Trophoblast cell (in vitro differentiated cells and primary cell): ENCODE measurements around the gene TTC12.

Experiments
- DNase-seq, 2 donors: peaks; one replicate each; pipeline ENCODE4 v3.0.0-alpha.2; 2016
- H2AFZ ChIP-seq: 2 replicates; pipeline ENCODE4 v1.6.1; 2013; ENCODE audit warnings: low read length, moderate library complexity, mild to moderate bottlenecking; ENCODE audit not compliant: insufficient read depth, poor library complexity
- H2AK5ac ChIP-seq: 2 replicates; pipeline ENCODE4 v1.6.1; 2013; ENCODE audit warnings: mild to moderate bottlenecking, low read length
- H2BK120ac ChIP-seq: 2 replicates; pipeline ENCODE4 v1.6.1; 2013; ENCODE audit warnings: low read length, mild to moderate bottlenecking, moderate library complexity; ENCODE audit not compliant: insufficient read depth, poor library complexity
- H2BK12ac ChIP-seq: 2 replicates; pipeline ENCODE4 v1.6.1; 2013; ENCODE audit warnings: mild to moderate bottlenecking, low read length, moderate library complexity
- H2BK5ac ChIP-seq: 2 replicates; pipeline ENCODE4 v1.6.1; 2013; ENCODE audit warnings: low read length, low read depth, moderate library complexity, mild to moderate bottlenecking; ENCODE audit not compliant: poor library complexity
- H3K14ac ChIP-seq: 2 replicates; pipeline ENCODE4 v1.6.1; 2013; ENCODE audit warnings: mild to moderate bottlenecking, low read length
- H3K18ac ChIP-seq: 2 replicates; pipeline ENCODE4 v1.6.1; 2013; ENCODE audit warnings: mild to moderate bottlenecking, low read length
- H3K23ac ChIP-seq: 2 replicates; pipeline ENCODE4 v1.6.1; 2013; ENCODE audit warnings: low read length
- H3K27ac ChIP-seq: 2 replicates; pipeline ENCODE4 v1.5.1; 2013; ENCODE audit warnings: low read depth, mild to moderate bottlenecking, inconsistent platforms, low read length, moderate library complexity
- H3K27me3 ChIP-seq: 2 replicates; pipeline ENCODE4 v1.6.1; 2013; ENCODE audit warnings: inconsistent platforms, mild to moderate bottlenecking, low read length, moderate library complexity; ENCODE audit not compliant: insufficient read depth
- H3K36me3 ChIP-seq, 2 experiments: 1 replicate in 1 of 2; 2 replicates in 1 of 2; pipeline ENCODE4 v1.6.1; 2013; ENCODE audit warnings: low read length in 2 of 2, mild to moderate bottlenecking in 2 of 2, moderate library complexity in 1 of 2; ENCODE audit not compliant: insufficient read depth in 2 of 2, control insufficient read depth in 1 of 2
- H3K4ac ChIP-seq: 2 replicates; pipeline ENCODE4 v1.6.1; 2013; ENCODE audit warnings: low read depth, mild to moderate bottlenecking, low read length, moderate library complexity
- H3K4me1 ChIP-seq, 2 experiments: 1 replicate in 1 of 2; 2 replicates in 1 of 2; pipeline ENCODE4 v1.6.1; 2013; ENCODE audit warnings: low read length in 2 of 2, mild to moderate bottlenecking in 2 of 2, moderate library complexity in 1 of 2; ENCODE audit not compliant: insufficient read depth in 2 of 2, control insufficient read depth in 1 of 2
- H3K4me2 ChIP-seq: 2 replicates; pipeline ENCODE4 v1.6.1; 2013; ENCODE audit warnings: inconsistent platforms, mild to moderate bottlenecking, low read length, moderate library complexity
- H3K4me3 ChIP-seq: 2 replicates; pipeline ENCODE4 v1.5.1; 2013; ENCODE audit warnings: mild to moderate bottlenecking, low read depth, low read length, inconsistent platforms
- H3K79me1 ChIP-seq: one replicate; pipeline ENCODE4 v1.6.1; 2013; ENCODE audit warnings: low read length
- H3K79me2 ChIP-seq: 2 replicates; pipeline ENCODE4 v1.6.1; 2013; ENCODE audit warnings: low read length, mild to moderate bottlenecking; ENCODE audit not compliant: control insufficient read depth, insufficient read depth, poor library complexity
- H3K9ac ChIP-seq: 2 replicates; pipeline ENCODE4 v1.6.1; 2013; ENCODE audit warnings: mild to moderate bottlenecking, low read length
- H3K9me3 ChIP-seq: 2 replicates; pipeline ENCODE4 v1.6.1; 2013; ENCODE audit warnings: low read depth, mild to moderate bottlenecking, control low read depth, inconsistent platforms, low read length; ENCODE audit not compliant: insufficient read depth
- H4K12ac ChIP-seq: 2 replicates; pipeline ENCODE4 v1.6.1; 2013; ENCODE audit warnings: low read depth, mild to moderate bottlenecking, low read length, moderate library complexity
- H4K8ac ChIP-seq: 2 replicates; pipeline ENCODE4 v1.6.1; 2013; ENCODE audit warnings: low read depth, mild to moderate bottlenecking, low read length, moderate library complexity
- H4K91ac ChIP-seq: one replicate; pipeline ENCODE4 v1.6.1; 2013; ENCODE audit warnings: low read depth, mild to moderate bottlenecking, low read length, moderate library complexity
- WGBS: extraction: QIAGEN DNeasy Blood & Tissue Kit; methylation state at CpG from one replicate; pipeline ENCODE4 v1.1.7; 2013; ENCODE audit warnings: missing lambda C conversion rate; ENCODE audit not compliant: insufficient read length, insufficient coverage; ENCODE audit errors: extremely low coverage; 5-methylcytosine and 5-hydroxymethylcytosine counted together

The TTC12 gene

GRCh38 chr11:113389272-113389671, 74.9 kb downstream of the TTC12 start:
- H2BK120ac ChIP-seq, result no peak overlapping the region
- H3K36me3 ChIP-seq, result no peaks in the 10 kb centered on the region
- no peak overlapping the region for H2AK5ac ChIP-seq
- H3K4ac ChIP-seq, result no peak overlapping the region
- H3K27me3 ChIP-seq, result no peaks in the 10 kb centered on the region
- H4K8ac ChIP-seq, result no peak overlapping the region
- H3K4me2 ChIP-seq, result no peak overlapping the region
- H2AFZ ChIP-seq, result no peak overlapping the region
- peaks cover 25 to 29% of the 10 kb centered on the region in 2 experiments for H3K4me1 ChIP-seq
- H3K4me3 ChIP-seq, result no peak overlapping the region
- peaks cover 4% of the 10 kb centered on the region for H3K79me2 ChIP-seq
- no peak overlapping the region for H2BK12ac ChIP-seq
- H3K9ac ChIP-seq, result no peak overlapping the region
- no peaks in the 10 kb centered on the region for H3K9me3 ChIP-seq
- no peak overlapping the region for H3K14ac ChIP-seq
- no peak overlapping the region for H3K23ac ChIP-seq
- WGBS, result no CpG with 5 or more reads among the region's 3 CpGs
- no peak overlapping the region for H3K18ac ChIP-seq
- H4K12ac ChIP-seq, result no peak overlapping the region
- H2BK5ac ChIP-seq, result no peak overlapping the region
- peaks cover 21% of the 10 kb centered on the region for H3K79me1 ChIP-seq
- H4K91ac ChIP-seq, result no peak overlapping the region
- no peak for DNase-seq
- H3K27ac ChIP-seq, result no peak overlapping the region

DNA sequence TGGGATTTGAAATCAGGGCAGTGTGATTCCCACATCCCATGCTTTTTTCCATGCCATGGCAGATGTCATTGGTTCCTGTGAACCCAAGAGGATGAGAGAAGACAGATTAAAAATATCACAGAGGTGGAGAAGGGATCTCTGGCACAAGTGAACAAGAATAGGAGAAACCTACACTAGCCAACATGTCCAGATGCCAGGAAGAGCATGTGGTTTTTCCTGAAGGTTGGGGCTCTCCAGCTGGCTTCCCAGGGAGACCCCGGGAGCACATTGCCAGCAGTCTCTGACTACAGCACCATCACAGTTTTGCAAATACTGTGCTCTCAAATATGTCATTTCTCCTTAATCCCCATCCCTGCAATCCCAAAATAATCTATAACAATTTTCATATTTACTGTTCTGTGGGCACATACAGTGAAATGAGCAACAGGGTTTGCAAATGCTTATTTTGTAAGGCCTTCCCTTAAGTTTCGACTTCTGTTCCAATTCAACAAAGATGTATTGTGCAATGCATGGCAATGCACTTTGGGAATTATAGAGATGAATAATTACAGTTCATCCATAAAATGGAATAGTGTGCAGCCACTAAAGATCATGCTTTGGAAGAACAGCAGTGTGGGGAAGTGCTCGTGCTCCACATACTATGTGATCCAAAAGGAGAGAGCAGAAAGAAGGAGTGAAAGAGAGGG, 78.0 kb downstream of the TTC12 start:
- peaks cover 4% of the 10 kb centered on the region for H3K79me1 ChIP-seq
- no peak overlapping the region for H3K23ac ChIP-seq
- no peak overlapping the region for H3K14ac ChIP-seq
- no peak overlapping the region for H3K18ac ChIP-seq
- no peaks in the 10 kb centered on the region for H3K9me3 ChIP-seq
- no peak overlapping the region for H2BK5ac ChIP-seq
- no peak overlapping the region for H4K12ac ChIP-seq
- H3K27ac ChIP-seq, result no peak overlapping the region
- H3K4me2 ChIP-seq, result no peak overlapping the region
- H3K4ac ChIP-seq, result no peak overlapping the region
- H2BK120ac ChIP-seq, result no peak overlapping the region
- peaks cover 6 to 9% of the 10 kb centered on the region in 2 experiments for H3K4me1 ChIP-seq
- H4K91ac ChIP-seq, result no peak overlapping the region
- H3K9ac ChIP-seq, result no peak overlapping the region
- peaks cover 4% of the 10 kb centered on the region for H3K79me2 ChIP-seq
- H3K36me3 ChIP-seq, result no peaks in the 10 kb centered on the region
- no peak overlapping the region for H4K8ac ChIP-seq
- no peak overlapping the region for H3K4me3 ChIP-seq
- H2AK5ac ChIP-seq, result no peak overlapping the region
- no peak overlapping the region for H2AFZ ChIP-seq
- no peak overlapping the region for H2BK12ac ChIP-seq
- DNase-seq, result no peak
- H3K27me3 ChIP-seq, result no peaks in the 10 kb centered on the region
- no CpG with 5 or more reads among the region's 3 CpGs for WGBS

DNA sequence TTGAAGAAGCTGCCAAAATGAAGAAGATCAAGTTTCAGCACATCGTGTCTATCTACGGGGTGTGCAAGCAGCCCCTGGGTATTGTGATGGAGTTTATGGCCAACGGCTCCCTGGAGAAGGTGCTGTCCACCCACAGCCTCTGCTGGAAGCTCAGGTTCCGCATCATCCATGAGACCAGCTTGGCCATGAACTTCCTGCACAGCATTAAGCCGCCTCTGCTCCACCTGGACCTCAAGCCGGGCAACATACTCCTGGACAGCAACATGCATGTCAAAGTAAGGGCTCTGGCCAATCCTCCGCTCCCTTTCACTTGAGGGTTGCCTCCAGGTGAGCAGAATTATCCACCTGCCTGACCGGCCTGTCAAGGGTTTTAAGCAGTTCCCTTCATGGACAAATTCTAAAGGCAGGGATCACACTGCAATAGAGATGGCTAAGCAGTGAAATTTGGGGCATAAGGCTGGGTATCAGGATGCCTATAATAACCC, 79.2 kb downstream of the TTC12 start:
- no peaks in the 10 kb centered on the region for H3K9me3 ChIP-seq
- H3K4me2 ChIP-seq, result no peak overlapping the region
- H3K23ac ChIP-seq, result no peak overlapping the region
- no peak overlapping the region for H4K8ac ChIP-seq
- H3K4me1 ChIP-seq, result no peaks in the 10 kb centered on the region
- no peaks in the 10 kb centered on the region for H3K27me3 ChIP-seq
- H3K14ac ChIP-seq, result no peak overlapping the region
- no peak overlapping the region for H2BK120ac ChIP-seq
- H3K18ac ChIP-seq, result no peak overlapping the region
- no peak overlapping the region for H4K12ac ChIP-seq
- no peak overlapping the region for H2BK12ac ChIP-seq
- no peak overlapping the region for H3K27ac ChIP-seq
- H3K36me3 ChIP-seq, result no peaks in the 10 kb centered on the region
- WGBS, result no CpG with 5 or more reads among the region's 8 CpGs
- no peak overlapping the region for H3K4ac ChIP-seq
- H2BK5ac ChIP-seq, result no peak overlapping the region
- no peak overlapping the region for H4K91ac ChIP-seq
- no peak overlapping the region for H3K9ac ChIP-seq
- no peak for DNase-seq
- H3K79me2 ChIP-seq, result no peaks in the 10 kb centered on the region
- H2AFZ ChIP-seq, result no peak overlapping the region
- no peaks in the 10 kb centered on the region for H3K79me1 ChIP-seq
- no peak overlapping the region for H3K4me3 ChIP-seq
- H2AK5ac ChIP-seq, result no peak overlapping the region

GRCh38 chr11:113394919-113395318, 80.5 kb downstream of the TTC12 start:
- no peak overlapping the region for H2AK5ac ChIP-seq
- H3K79me2 ChIP-seq, result no peaks in the 10 kb centered on the region
- no peak overlapping the region for H3K9ac ChIP-seq
- no peaks in the 10 kb centered on the region for H3K36me3 ChIP-seq
- H2AFZ ChIP-seq, result no peak overlapping the region
- H3K23ac ChIP-seq, result no peak overlapping the region
- no peak overlapping the region for H2BK12ac ChIP-seq
- H3K4me3 ChIP-seq, result no peak overlapping the region
- H4K91ac ChIP-seq, result no peak overlapping the region
- no peak overlapping the region for H3K4me2 ChIP-seq
- no peak overlapping the region for H3K18ac ChIP-seq
- H4K8ac ChIP-seq, result no peak overlapping the region
- DNase-seq, result no peak
- H2BK5ac ChIP-seq, result no peak overlapping the region
- H3K4ac ChIP-seq, result no peak overlapping the region
- H3K9me3 ChIP-seq, result no peaks in the 10 kb centered on the region
- no peaks in the 10 kb centered on the region for H3K4me1 ChIP-seq
- H3K27me3 ChIP-seq, result no peaks in the 10 kb centered on the region
- no peak overlapping the region for H3K27ac ChIP-seq
- H3K79me1 ChIP-seq, result no peaks in the 10 kb centered on the region
- no peak overlapping the region for H2BK120ac ChIP-seq
- H4K12ac ChIP-seq, result no peak overlapping the region
- no CpG with 5 or more reads among the region's 11 CpGs for WGBS
- no peak overlapping the region for H3K14ac ChIP-seq
